KMS-11 (cell line): ENCODE results near the gene ATP5IF1.

Experiments used
- H2AFZ ChIP-seq: fragments of 200-600 bp; sonication (generic); 2 replicates; pipeline ENCODE4 v1.6.1; 2016; ENCODE audit warnings: antibody characterized with exemption, mixed run types, low read depth
- H3K27ac ChIP-seq: fragments of 200-600 bp; sonication (generic); 2 replicates; pipeline ENCODE4 v1.6.1; 2016; ENCODE audit warnings: mild to moderate bottlenecking, mixed run types
- H3K27me3 ChIP-seq: fragments of 200-600 bp; sonication (generic); 2 replicates; pipeline ENCODE4 v1.6.1; 2017; ENCODE audit warnings: mild to moderate bottlenecking, low read depth, mixed run types, moderate library complexity; ENCODE audit not compliant: insufficient read depth
- H3K36me3 ChIP-seq: fragments of 200-600 bp; sonication (generic); 2 replicates; pipeline ENCODE4 v1.6.1; 2017; ENCODE audit warnings: mild to moderate bottlenecking, mixed run types; ENCODE audit not compliant: insufficient read depth
- H3K4me1 ChIP-seq: fragments of 200-600 bp; sonication (generic); 2 replicates; pipeline ENCODE4 v1.6.1; 2016; ENCODE audit warnings: mild to moderate bottlenecking, low read depth, mixed run types; ENCODE audit not compliant: poor library complexity, severe bottlenecking
- H3K4me2 ChIP-seq: fragments of 200-600 bp; sonication (generic); 2 replicates; pipeline ENCODE4 v1.7.0; 2016; ENCODE audit warnings: mild to moderate bottlenecking, mixed run types
- H3K4me3 ChIP-seq: fragments of 200-600 bp; sonication (generic); IDR thresholded peaks from 2 replicates; pipeline ENCODE4 v1.6.1; 2017; ENCODE audit warnings: low read depth, low read length, mixed read lengths; ENCODE audit not compliant: insufficient read depth
- H3K79me2 ChIP-seq: fragments of 200-600 bp; sonication (generic); 2 replicates; pipeline ENCODE4 v1.6.1; 2016; ENCODE audit warnings: low read depth, mixed run types; ENCODE audit not compliant: insufficient read depth
- H3K9ac ChIP-seq: fragments of 200-600 bp; sonication (generic); 2 replicates; pipeline ENCODE4 v1.6.1; 2016; ENCODE audit warnings: mild to moderate bottlenecking, mixed run types
- H4K20me1 ChIP-seq: fragments of 200-600 bp; sonication (generic); 2 replicates; pipeline ENCODE4 v1.6.1; 2016; ENCODE audit warnings: mild to moderate bottlenecking, mixed run types; ENCODE audit not compliant: insufficient read depth
- CTCF ChIP-seq: fragments of 200-600 bp; sonication (generic); conservative IDR thresholded peaks from 2 replicates; pipeline ENCODE4 v1.6.1; 2017; ENCODE audit warnings: low read depth, mild to moderate bottlenecking, antibody characterized with exemption, low read length, moderate library complexity, mixed read lengths

The ATP5IF1 gene

GRCh38 chr1:28265577-28265976 lies 29.7 kb downstream of the ATP5IF1 start:
- Histone ChIP-seq H3K27ac (no peak overlapping the region), H2AFZ (no peak overlapping the region), H3K4me2 (no peak overlapping the region), H3K27me3 (no peaks in the 10 kb centered on the region), H4K20me1 (no peaks in the 10 kb centered on the region), H3K4me1 (peaks cover 50% of the 10 kb centered on the region), H3K4me3 (no peak overlapping the region), H3K79me2 (peaks cover 70% of the 10 kb centered on the region), H3K9ac (no peak overlapping the region), H3K36me3 (no peaks in the 10 kb centered on the region)
- no peak for TF ChIP-seq CTCF

DNA sequence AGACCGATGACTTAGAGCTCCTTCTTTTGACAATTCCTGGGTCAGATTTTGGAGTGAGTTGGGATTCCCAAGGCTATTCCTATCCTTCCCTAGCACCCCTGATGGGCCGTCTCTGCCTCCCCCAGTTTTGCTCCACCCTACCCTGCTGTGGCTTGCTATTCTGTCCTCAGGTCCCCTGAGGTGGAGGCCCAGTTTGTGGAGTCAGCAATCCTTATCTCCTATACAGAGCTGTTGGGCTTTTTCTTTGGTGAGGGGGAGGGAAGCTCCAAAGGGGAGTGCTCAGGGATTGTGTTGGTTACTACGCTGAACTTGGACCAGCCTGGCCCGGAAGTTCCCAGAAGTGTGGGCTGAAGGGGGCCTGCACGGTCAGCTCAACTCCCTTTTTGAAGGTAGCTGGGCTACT lies 31.0 kb downstream of the ATP5IF1 start:
- Histone ChIP-seq H4K20me1 (no peaks in the 10 kb centered on the region), H3K4me1 (peaks cover 39% of the 10 kb centered on the region), H3K27ac (no peak overlapping the region), H3K36me3 (no peaks in the 10 kb centered on the region), H3K9ac (no peak overlapping the region), H3K4me2 (no peak overlapping the region), H3K27me3 (no peaks in the 10 kb centered on the region), H3K79me2 (peaks cover 57% of the 10 kb centered on the region), H3K4me3 (no peak overlapping the region), H2AFZ (no peak overlapping the region)
- TF ChIP-seq CTCF, result no peak

DNA sequence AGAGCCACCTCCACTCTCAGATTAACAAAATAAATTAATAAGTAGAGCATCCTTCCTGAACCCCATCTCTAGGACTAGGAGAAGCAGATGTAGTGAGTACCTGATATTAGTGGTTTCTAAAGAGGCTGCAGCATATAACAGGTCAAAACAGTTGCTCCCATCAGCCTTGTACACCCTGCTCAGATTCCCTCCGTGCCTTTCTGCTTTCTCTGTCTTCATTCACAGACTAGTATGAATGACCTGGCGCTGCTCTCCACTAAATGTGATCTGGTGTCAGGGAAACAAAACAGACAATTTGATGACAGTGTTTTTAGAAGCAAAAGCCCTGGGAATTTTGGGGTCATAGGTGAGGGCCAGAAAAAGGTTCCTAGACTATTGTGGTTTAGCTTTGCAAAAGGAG lies 31.7 kb downstream of the ATP5IF1 start:
- H4K20me1 ChIP-seq, result no peaks in the 10 kb centered on the region
- H3K27me3 ChIP-seq, result no peaks in the 10 kb centered on the region
- peaks cover 35% of the 10 kb centered on the region for H3K4me1 ChIP-seq
- H2AFZ ChIP-seq, result no peak overlapping the region
- no peak overlapping the region for H3K4me2 ChIP-seq
- no peak for TF ChIP-seq CTCF
- no peak overlapping the region for H3K27ac ChIP-seq
- H3K4me3 ChIP-seq, result no peak overlapping the region
- H3K9ac ChIP-seq, result no peak overlapping the region
- peaks cover 50% of the 10 kb centered on the region for H3K79me2 ChIP-seq
- H3K36me3 ChIP-seq, result no peaks in the 10 kb centered on the region

- Histone ChIP-seq H3K9ac (no peak overlapping the region), H3K36me3 (no peaks in the 10 kb centered on the region), H3K27me3 (no peaks in the 10 kb centered on the region), H3K4me1 (peaks cover 23% of the 10 kb centered on the region), H4K20me1 (no peaks in the 10 kb centered on the region), H3K27ac (no peak overlapping the region), H3K79me2 (peaks cover 32% of the 10 kb centered on the region; the same call in 1 of the 2 replicates), H3K4me3 (no peak overlapping the region), H2AFZ (no peak overlapping the region), H3K4me2 (no peak overlapping the region)
- TF ChIP-seq CTCF, result no peak
These were observed 33.6 kb downstream of the ATP5IF1 start for GRCh38 chr1:28269529-28269928.
